IPS DF 6.9 (cell line): ENCODE measurements around the gene PGAP3.

Experiments
- DNase-seq: peaks from one replicate; pipeline ENCODE4 v3.0.0-alpha.2; 2013; ENCODE audit warnings: low read depth, low spot score
- H3K27ac ChIP-seq: one replicate; pipeline ENCODE4 v1.5.1; 2013; ENCODE audit warnings: low read length, control low read depth
- H3K27me3 ChIP-seq: 2 replicates; pipeline ENCODE4 v1.6.1; 2013; ENCODE audit warnings: mild to moderate bottlenecking, low read length; ENCODE audit not compliant: control insufficient read depth, insufficient read depth
- H3K36me3 ChIP-seq: 2 replicates; pipeline ENCODE4 v1.6.1; 2013; ENCODE audit warnings: low read length; ENCODE audit not compliant: control insufficient read depth, insufficient read depth
- H3K4me1 ChIP-seq: 2 replicates; pipeline ENCODE4 v1.6.1; 2013; ENCODE audit warnings: low read length; ENCODE audit not compliant: control insufficient read depth, insufficient read depth
- H3K4me3 ChIP-seq: 2 replicates; pipeline ENCODE4 v1.5.1; 2013; ENCODE audit warnings: mild to moderate bottlenecking, low read length
- H3K9me3 ChIP-seq: 2 replicates; pipeline ENCODE4 v1.6.1; 2013; ENCODE audit warnings: low read length, inconsistent platforms; ENCODE audit not compliant: control insufficient read depth, insufficient read depth
- WGBS: extraction: QIAGEN DNeasy Blood & Tissue Kit; methylation state at CpG from one replicate; pipeline ENCODE4 v1.1.7; 2013; ENCODE audit warnings: mixed read lengths, missing lambda C conversion rate; ENCODE audit not compliant: insufficient read length, insufficient coverage; 5-methylcytosine and 5-hydroxymethylcytosine counted together

The PGAP3 gene

DNA sequence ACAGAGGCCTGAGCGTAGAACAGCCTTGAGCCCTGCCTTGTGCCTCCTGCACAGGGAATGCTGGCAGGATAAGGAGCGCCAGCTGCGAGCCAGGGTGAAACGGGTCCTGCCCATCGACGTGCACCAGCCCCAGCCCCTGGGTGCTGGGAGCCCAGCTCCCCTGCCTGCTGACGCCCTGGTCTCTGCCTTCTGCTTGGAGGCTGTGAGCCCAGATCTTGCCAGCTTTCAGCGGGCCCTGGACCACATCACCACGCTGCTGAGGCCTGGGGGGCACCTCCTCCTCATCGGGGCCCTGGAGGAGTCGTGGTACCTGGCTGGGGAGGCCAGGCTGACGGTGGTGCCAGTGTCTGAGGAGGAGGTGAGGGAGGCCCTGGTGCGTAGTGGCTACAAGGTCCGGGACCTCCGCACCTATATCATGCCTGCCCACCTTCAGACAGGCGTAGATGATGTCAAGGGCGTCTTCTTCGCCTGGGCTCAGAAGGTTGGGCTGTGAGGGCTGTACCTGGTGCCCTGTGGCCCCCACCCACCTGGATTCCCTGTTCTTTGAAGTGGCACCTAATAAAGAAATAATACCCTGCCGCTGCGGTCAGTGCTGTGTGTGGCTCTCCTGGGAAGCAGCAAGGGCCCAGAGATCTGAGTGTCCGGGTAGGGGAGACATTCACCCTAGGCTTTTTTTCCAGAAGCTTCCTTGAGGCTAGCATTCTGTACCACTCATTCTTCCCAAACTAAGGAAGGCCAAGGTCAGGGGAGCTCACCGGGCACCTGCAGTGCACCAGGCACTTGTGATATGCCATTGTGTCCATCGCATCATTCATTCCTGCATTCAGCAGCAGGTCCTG is 17.7 kb downstream of the PGAP3 start:
- Histone ChIP-seq H3K4me1 (peaks cover 10% of the 10 kb centered on the region), H3K36me3 (no peaks in the 10 kb centered on the region), H3K4me3 (no peak overlapping the region), H3K9me3 (no peaks in the 10 kb centered on the region), H3K27me3 (no peaks in the 10 kb centered on the region; the same call in 1 of the 2 replicates), H3K27ac (no peak overlapping the region)
- no CpG with 5 or more reads among the region's 23 CpGs for WGBS
- DNase-seq: no peak

DNA sequence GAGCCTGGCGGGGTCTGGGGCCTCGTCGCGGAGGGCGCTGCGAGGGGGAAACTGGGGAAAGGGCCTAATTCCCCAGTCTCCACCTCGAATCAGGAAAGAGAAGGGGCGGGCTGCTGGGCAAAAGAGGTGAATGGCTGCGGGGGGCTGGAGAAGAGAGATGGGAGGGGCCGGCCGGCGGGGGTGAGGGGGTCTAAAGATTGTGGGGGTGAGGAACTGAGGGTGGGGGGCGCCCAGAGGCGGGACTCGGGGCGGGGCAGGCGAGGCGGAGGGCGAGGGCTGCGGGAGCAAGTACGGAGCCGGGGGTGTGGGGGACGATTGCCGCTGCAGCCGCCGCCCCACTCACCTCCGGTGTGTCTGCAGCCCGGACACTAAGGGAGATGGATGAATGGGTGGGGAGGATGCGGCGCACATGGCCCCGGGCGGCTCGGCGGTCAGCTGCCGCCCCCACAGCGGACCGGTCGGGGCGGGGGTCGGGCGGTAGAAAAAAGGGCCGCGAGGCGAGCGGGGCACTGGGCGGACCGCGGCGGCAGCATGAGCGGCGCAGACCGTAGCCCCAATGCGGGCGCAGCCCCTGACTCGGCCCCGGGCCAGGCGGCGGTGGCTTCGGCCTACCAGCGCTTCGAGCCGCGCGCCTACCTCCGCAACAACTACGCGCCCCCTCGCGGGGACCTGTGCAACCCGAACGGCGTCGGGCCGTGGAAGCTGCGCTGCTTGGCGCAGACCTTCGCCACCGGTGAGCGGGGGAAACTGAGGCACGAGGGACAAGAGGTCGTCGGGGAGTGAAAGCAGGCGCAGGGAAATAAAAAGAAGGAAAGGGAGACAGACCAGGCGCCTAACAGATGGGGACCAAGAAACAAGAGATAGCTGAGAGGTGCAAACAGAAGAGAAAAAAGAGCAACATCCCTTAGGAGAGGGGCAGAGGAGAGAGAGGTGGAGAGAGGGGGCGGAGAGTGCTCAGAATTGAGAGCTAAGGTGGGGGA is 19.6 kb downstream of the PGAP3 start, which contains the start of gene PNMT:
Gene PNMT (plus strand): TSS at position 509 of the 980 bp plus-strand sequence. CDS start 23 bp downstream, at position 532.
- Histone ChIP-seq H3K27me3 (no peaks in the 10 kb centered on the region; the same call in 1 of the 2 replicates), H3K4me3 (peak within 1 kb of the TSS; percentile 25; the same call in 1 of the 2 replicates), H3K9me3 (no peaks in the 10 kb centered on the region), H3K36me3 (no peaks in the 10 kb centered on the region), H3K27ac (no peak within 1 kb of the TSS), H3K4me1 (peaks cover 19% of the 10 kb centered on the region)
- WGBS: no CpG with 5 or more reads among the region's 85 CpGs
- no peak for DNase-seq

DNA sequence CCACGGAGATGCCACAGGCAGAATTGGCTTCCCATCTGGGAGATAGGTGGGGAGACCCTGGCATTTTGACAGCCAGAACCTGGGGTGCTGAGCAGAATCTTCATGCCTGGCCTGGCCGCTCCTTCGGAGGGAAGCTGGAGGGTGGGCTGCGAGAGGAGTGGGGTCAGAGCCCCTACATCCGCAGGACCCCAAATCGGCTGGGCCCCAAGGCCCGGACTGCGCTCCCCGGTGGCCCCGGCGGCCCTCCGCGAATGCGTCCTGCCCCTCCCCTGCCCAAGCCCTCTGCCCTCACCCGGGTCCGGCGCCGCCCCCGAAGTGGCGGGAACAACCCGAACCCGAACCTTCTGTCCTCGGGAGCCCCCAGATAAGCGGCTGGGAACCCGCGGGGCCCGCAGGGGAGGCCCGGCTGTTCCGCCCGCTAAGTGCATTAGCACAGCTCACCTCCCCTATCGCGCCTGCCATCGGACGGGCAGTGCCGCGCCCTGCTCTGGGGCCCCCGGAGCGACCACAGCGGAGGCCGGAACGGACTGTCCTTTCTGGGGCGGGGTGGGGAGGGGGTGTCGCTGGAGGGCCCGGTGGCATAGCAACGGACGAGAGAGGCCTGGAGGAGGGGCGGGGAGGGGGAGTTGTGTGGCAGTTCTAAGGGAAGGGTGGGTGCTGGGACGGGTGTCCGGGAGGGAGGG is 20.5 kb downstream of the PGAP3 start:
- H3K4me3 ChIP-seq: peak overlapping the region; percentile 25; the same call in 1 of the 2 replicates
- no CpG with 5 or more reads among the region's 49 CpGs for WGBS
- no peaks in the 10 kb centered on the region for H3K9me3 ChIP-seq
- H3K4me1 ChIP-seq: peaks cover 25% of the 10 kb centered on the region
- no peaks in the 10 kb centered on the region; the same call in 1 of the 2 replicates for H3K27me3 ChIP-seq
- no peak overlapping the region for H3K27ac ChIP-seq
- DNase-seq: no peak
- no peaks in the 10 kb centered on the region for H3K36me3 ChIP-seq

DNA sequence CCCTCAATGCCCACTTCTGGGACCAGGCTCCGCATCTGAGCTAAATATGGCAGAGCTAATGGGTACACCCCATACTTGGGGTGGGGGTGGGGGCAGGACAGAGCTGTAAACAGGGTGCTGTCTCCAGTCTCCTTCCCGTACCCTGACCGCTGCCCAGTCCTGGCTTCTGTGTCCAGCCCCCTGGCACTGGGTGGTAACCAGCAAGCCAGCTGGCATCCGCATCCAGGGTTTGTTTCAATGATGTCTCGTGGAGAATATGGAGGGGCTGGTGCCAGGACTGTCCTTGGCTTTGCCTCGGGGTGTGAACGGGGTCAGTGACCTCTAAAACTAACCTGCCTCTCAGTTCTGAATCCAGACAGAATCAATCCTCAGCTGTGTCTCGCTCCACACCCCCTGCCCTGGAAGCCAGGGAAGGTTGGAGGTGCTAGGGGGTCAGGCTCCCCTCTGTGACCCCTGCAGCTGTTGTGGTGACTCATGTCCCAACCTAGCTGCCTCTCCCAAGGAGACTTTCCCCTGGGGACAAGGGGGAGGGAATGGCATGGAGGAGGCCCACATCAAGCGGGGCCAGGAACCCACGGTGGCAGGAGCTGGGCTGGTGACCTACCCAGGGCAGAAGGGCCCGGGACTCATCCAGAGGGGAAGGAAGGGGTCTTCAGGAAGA is 21.1 kb downstream of the PGAP3 start:
- Histone ChIP-seq H3K27ac (no peak overlapping the region), H3K36me3 (no peaks in the 10 kb centered on the region), H3K9me3 (no peaks in the 10 kb centered on the region), H3K27me3 (no peaks in the 10 kb centered on the region; the same call in 1 of the 2 replicates), H3K4me3 (no peak overlapping the region), H3K4me1 (peaks cover 25% of the 10 kb centered on the region)
- no CpG with 5 or more reads among the region's 11 CpGs for WGBS
- no peak for DNase-seq

DNA sequence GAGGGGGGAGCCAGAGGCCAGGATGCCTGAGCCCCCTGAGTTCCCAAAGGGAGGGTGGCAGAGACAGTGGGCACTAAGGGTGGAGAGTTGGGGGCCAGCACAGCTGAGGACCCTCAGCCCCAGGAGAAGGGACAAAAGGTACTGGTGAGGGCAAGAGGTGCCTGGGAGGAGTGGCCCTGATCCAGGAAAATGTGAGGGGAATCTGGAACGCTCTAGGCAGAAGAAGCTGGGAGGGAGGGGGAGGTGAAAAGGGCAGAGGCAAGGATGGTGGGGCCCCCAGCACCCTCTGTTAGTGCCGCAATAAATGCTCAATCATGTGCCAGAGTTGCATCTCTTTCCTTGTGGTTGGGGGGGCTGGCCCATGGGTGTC is 21.6 kb downstream of the PGAP3 start:
- no peak overlapping the region for H3K27ac ChIP-seq
- WGBS: no CpG with 5 or more reads among the region's 2 CpGs
- no peaks in the 10 kb centered on the region for H3K9me3 ChIP-seq
- H3K4me1 ChIP-seq: peaks cover 25% of the 10 kb centered on the region
- H3K36me3 ChIP-seq: no peaks in the 10 kb centered on the region; the same call in 1 of the 2 replicates
- no peak overlapping the region for H3K4me3 ChIP-seq
- H3K27me3 ChIP-seq: no peaks in the 10 kb centered on the region; the same call in 1 of the 2 replicates
- no peak for DNase-seq

DNA sequence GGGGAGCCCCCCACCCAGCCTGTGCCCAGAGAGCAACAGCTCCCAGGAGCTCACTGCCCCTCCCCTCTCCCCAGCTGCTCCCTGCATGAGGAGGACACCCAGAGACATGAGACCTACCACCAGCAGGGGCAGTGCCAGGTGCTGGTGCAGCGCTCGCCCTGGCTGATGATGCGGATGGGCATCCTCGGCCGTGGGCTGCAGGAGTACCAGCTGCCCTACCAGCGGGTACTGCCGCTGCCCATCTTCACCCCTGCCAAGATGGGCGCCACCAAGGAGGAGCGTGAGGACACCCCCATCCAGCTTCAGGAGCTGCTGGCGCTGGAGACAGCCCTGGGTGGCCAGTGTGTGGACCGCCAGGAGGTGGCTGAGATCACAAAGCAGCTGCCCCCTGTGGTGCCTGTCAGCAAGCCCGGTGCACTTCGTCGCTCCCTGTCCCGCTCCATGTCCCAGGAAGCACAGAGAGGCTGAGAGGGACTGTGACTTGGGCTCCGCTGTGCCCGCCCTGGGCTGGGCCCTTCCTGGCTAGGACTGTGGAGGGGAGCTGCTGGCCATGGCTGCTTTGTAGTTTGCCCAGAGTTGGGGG is 22.1 kb downstream of the PGAP3 start:
- WGBS: no CpG with 5 or more reads among the region's 17 CpGs
- no peaks in the 10 kb centered on the region; the same call in 1 of the 2 replicates for H3K27me3 ChIP-seq
- no peak overlapping the region for H3K27ac ChIP-seq
- H3K36me3 ChIP-seq: peaks cover 4% of the 10 kb centered on the region; the same call in 1 of the 2 replicates
- no peak for DNase-seq
- peaks cover 25% of the 10 kb centered on the region for H3K4me1 ChIP-seq
- H3K9me3 ChIP-seq: no peaks in the 10 kb centered on the region
- H3K4me3 ChIP-seq: no peak overlapping the region

DNA sequence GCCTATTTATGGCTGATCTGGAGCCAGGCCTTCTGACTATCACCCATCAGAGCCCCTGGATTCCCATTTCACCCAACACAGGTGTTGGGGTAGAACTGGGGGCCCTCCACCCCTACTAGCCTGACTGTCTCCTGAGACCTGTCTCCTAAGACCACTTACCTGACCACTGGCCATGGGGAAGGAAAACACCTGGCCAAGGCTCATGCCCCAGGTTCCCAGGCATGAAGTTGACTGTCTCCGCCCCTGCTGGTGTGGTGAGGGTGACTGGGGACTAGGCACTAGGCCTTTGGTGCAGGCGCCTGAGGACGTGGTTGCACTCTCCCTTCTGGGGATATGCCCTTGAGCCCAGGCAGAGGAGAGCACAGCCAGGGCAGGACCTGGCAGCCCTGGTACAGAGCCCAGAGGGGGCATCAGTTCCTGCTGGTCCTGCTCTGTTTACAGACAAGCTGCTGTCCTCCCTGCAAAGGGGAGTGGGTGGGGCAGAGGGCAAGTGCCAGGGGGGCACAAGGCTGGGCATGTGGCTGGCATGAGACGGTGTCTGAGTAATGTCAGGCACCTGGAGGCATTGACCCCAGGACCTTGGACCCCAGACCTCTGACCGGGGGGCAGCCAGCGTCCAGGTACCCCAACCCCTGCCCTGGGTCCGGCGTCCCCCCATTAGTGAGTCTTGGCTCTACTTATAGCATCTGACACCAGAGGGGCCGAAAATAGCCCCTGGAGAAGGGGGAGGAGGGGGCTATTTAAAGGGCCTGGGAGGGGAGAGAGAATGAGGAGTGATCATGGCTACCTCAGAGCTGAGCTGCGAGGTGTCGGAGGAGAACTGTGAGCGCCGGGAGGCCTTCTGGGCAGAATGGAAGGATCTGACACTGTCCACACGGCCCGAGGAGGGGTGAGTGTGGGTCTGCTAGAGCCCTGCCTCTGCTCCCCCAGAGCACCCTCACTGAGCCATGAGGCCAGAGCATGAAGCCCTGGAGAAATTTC is 23.0 kb downstream of the PGAP3 start, which contains the start of gene TCAP:
Gene TCAP (plus strand): TSS at position 769 of the 981 bp plus-strand sequence. CDS start 11 bp downstream, at position 780.
- Histone ChIP-seq H3K36me3 (peaks cover 11% of the 10 kb centered on the region; the same call in 1 of the 2 replicates), H3K27ac (no peak within 1 kb of the TSS), H3K9me3 (no peaks in the 10 kb centered on the region), H3K4me1 (peaks cover 25% of the 10 kb centered on the region), H3K4me3 (no peak within 1 kb of the TSS), H3K27me3 (no peaks in the 10 kb centered on the region; the same call in 1 of the 2 replicates)
- DNase-seq: no peak
- WGBS: no CpG with 5 or more reads among the region's 15 CpGs

DNA sequence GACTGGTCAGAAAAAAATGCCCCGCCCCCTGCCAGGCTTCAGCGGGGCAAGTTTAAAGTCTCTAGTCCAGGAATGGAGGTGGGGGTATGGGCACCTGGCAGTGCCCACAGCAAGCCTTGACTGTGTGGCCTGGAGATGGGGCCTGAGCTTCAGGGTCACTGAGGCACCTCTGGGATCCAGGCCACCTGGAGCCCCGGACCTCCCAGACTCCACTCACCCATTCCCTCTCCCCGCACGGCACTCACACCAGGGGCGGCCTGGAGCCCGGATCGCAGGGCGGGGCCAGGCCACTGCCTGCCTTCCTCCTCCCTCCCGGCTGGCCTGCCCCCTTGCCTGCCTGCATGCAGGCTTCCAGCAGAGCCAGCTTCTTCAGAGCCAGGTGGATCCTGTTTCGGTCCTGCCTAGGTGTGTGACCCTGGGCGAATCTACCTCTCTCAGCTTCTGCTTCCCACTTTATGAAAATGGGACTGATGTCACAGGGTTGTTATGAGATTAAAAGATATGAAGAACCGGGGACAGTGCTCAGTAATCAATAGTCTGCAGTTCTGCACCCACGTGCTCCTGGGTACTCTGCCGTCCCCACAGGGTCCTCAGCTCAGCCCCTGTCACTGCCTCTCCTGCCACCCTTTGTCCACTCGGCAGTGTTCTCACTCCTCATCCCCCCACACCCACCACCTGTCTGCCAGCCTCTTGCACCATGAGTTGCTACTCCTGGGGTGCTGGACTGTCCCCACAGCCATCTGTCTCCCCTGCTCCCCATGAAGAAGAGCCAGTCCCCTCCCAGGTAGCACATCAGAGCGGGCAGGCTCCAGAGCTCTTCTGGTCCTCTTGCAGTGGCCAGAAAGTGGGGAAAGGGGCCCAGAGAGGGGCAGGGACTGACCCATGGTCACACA is 23.9 kb downstream of the PGAP3 start:
- no peak overlapping the region for H3K27ac ChIP-seq
- H3K4me1 ChIP-seq: peaks cover 25% of the 10 kb centered on the region
- DNase-seq: no peak
- H3K27me3 ChIP-seq: no peaks in the 10 kb centered on the region; the same call in 1 of the 2 replicates
- no peaks in the 10 kb centered on the region for H3K9me3 ChIP-seq
- H3K36me3 ChIP-seq: peaks cover 12% of the 10 kb centered on the region; the same call in 1 of the 2 replicates
- no CpG with 5 or more reads among the region's 17 CpGs for WGBS
- H3K4me3 ChIP-seq: peak overlapping the region; percentile 11; the same call in 1 of the 2 replicates
